H9 (cell line): ENCODE measurements around the gene HOXB8. TPM values are rescaled to one million over a fixed set of nuclear protein-coding genes. Genes with fewer than 3 reads are reported as not detected.

Source experiments
- DNase-seq: peaks from one replicate; pipeline ENCODE4 v3.0.0-alpha.2; 2017
- H2AFZ ChIP-seq: one replicate; pipeline ENCODE4 v1.6.1; 2013; ENCODE audit warnings: mild to moderate bottlenecking, low read length, control low read depth, moderate library complexity
- H2AK5ac ChIP-seq: 2 replicates; pipeline ENCODE4 v1.6.1; 2013; ENCODE audit warnings: low read length, control low read depth, mixed read lengths; ENCODE audit not compliant: insufficient read length
- H2BK120ac ChIP-seq: one replicate; pipeline ENCODE4 v1.6.1; 2013; ENCODE audit warnings: low read depth, mild to moderate bottlenecking, low read length, control low read depth, inconsistent platforms; ENCODE audit not compliant: poor library complexity, severe bottlenecking
- H2BK12ac ChIP-seq: 2 replicates; pipeline ENCODE4 v1.6.1; 2013; ENCODE audit warnings: low read length, control low read depth, mixed read lengths, low read depth; ENCODE audit not compliant: insufficient read length
- H2BK15ac ChIP-seq: 2 replicates; pipeline ENCODE4 v1.6.1; 2013; ENCODE audit warnings: low read depth, low read length, control low read depth
- H2BK20ac ChIP-seq: one replicate; pipeline ENCODE4 v1.6.1; 2013; ENCODE audit warnings: low read depth, mild to moderate bottlenecking, low read length, control low read depth, inconsistent platforms; ENCODE audit not compliant: poor library complexity, severe bottlenecking
- H2BK5ac ChIP-seq: 2 replicates; pipeline ENCODE4 v1.6.1; 2013; ENCODE audit warnings: low read length, control low read depth, mixed read lengths; ENCODE audit not compliant: insufficient read length
- H3K14ac ChIP-seq: 2 replicates; pipeline ENCODE4 v1.6.1; 2013; ENCODE audit warnings: low read length, control low read depth; ENCODE audit not compliant: insufficient read depth
- H3K18ac ChIP-seq: 2 replicates; pipeline ENCODE4 v1.6.1; 2013; ENCODE audit warnings: low read depth, mild to moderate bottlenecking, mixed read lengths, low read length, control low read depth; ENCODE audit not compliant: insufficient read length
- H3K23ac ChIP-seq: 2 replicates; pipeline ENCODE4 v1.6.1; 2013; ENCODE audit warnings: low read length, control low read depth, mixed read lengths, low read depth; ENCODE audit not compliant: insufficient read length
- H3K23me2 ChIP-seq: 2 replicates; pipeline ENCODE4 v1.6.1; 2013; ENCODE audit warnings: low read depth, mild to moderate bottlenecking, mixed read lengths, low read length, control low read depth; ENCODE audit not compliant: insufficient read length, poor library complexity, severe bottlenecking
- H3K27ac ChIP-seq: 2 replicates; pipeline ENCODE4 v1.5.1; 2013; ENCODE audit warnings: low read length, control low read depth, mixed read lengths, low read depth; ENCODE audit not compliant: insufficient read length
- H3K27me3 ChIP-seq: 2 replicates; pipeline ENCODE4 v1.6.1; 2013; ENCODE audit warnings: low read length, control low read depth, inconsistent platforms; ENCODE audit not compliant: insufficient read depth
- H3K4ac ChIP-seq: 2 replicates; pipeline ENCODE4 v1.6.1; 2013; ENCODE audit warnings: low read depth, mild to moderate bottlenecking, control low read depth, inconsistent platforms, low read length, moderate library complexity
- H3K4me1 ChIP-seq: 2 replicates; pipeline ENCODE4 v1.6.1; 2013; ENCODE audit warnings: low read length, control low read depth, inconsistent platforms; ENCODE audit not compliant: insufficient read depth
- H3K4me2 ChIP-seq: 2 replicates; pipeline ENCODE4 v1.6.1; 2013; ENCODE audit warnings: low read length, control low read depth, mixed read lengths; ENCODE audit not compliant: insufficient read length, insufficient read depth
- H3K56ac ChIP-seq: 2 replicates; pipeline ENCODE4 v1.6.1; 2013; ENCODE audit warnings: low read depth, mild to moderate bottlenecking, mixed read lengths, low read length, control low read depth; ENCODE audit not compliant: insufficient read length
- H3K79me1 ChIP-seq: 2 replicates; pipeline ENCODE4 v1.6.1; 2013; ENCODE audit warnings: low read depth, mild to moderate bottlenecking, moderate library complexity, low read length, control low read depth, inconsistent platforms; ENCODE audit not compliant: insufficient read depth, poor library complexity, severe bottlenecking
- H3K79me2 ChIP-seq: 2 replicates; pipeline ENCODE4 v1.6.1; 2013; ENCODE audit warnings: low read length, control low read depth, inconsistent platforms; ENCODE audit not compliant: insufficient read depth
- H3K9ac ChIP-seq: 2 replicates; pipeline ENCODE4 v1.6.1; 2013; ENCODE audit warnings: low read length, control low read depth, mixed read lengths; ENCODE audit not compliant: insufficient read length; ENCODE audit errors: extremely low read depth
- H3K9me3 ChIP-seq: one replicate; pipeline ENCODE4 v1.6.1; 2013; ENCODE audit warnings: low read depth, low read length, inconsistent platforms; ENCODE audit not compliant: control insufficient read depth
- H3T11ph ChIP-seq: one replicate; pipeline ENCODE4 v1.6.1; 2013; ENCODE audit warnings: mild to moderate bottlenecking, low read length, control low read depth, inconsistent platforms
- H4K20me1 ChIP-seq: one replicate; pipeline ENCODE4 v1.6.1; 2013; ENCODE audit not compliant: control insufficient read depth, insufficient read length, insufficient read depth
- H4K5ac ChIP-seq: 2 replicates; pipeline ENCODE4 v1.6.1; 2013; ENCODE audit warnings: low read depth, mild to moderate bottlenecking, mixed read lengths, low read length, control low read depth; ENCODE audit not compliant: insufficient read length
- H4K8ac ChIP-seq: replicated peaks from 2 replicates; pipeline ENCODE4 v1.6.1; 2013; ENCODE audit warnings: low read length, control low read depth, mixed read lengths, low read depth; ENCODE audit not compliant: insufficient read length
- H4K91ac ChIP-seq: 2 replicates; pipeline ENCODE4 v1.6.1; 2013; ENCODE audit warnings: low read depth, mild to moderate bottlenecking, moderate library complexity, mixed read lengths, low read length, control low read depth; ENCODE audit not compliant: insufficient read length
- H3K27ac Mint-ChIP-seq, 3 experiments: 2 replicates in 2 of 3; 3 replicates in 1 of 3; pipeline ENCODE4 v1.8.0; 2020 to 2021; ENCODE audit warnings: mixed read lengths in 3 of 3, mild to moderate bottlenecking in 1 of 3, moderate library complexity in 1 of 3
- H3K27me3 Mint-ChIP-seq: 2 replicates; pipeline ENCODE4 v1.8.0; 2021; ENCODE audit warnings: low read depth, mild to moderate bottlenecking, moderate library complexity, mixed read lengths
- H3K36me3 Mint-ChIP-seq, 3 experiments: 2 replicates in 2 of 3; 3 replicates in 1 of 3; pipeline ENCODE4 v1.8.0; 2020 to 2021; ENCODE audit warnings: low read depth in 3 of 3, mixed read lengths in 3 of 3; ENCODE audit not compliant: insufficient read depth in 1 of 3
- H3K4me1 Mint-ChIP-seq, 2 experiments: 2 replicates each; pipeline ENCODE4 v1.8.0; 2020; ENCODE audit warnings: mixed read lengths in 2 of 2
- H3K4me3 Mint-ChIP-seq, 2 experiments: 2 replicates in 1 of 2; 3 replicates in 1 of 2; pipeline ENCODE4 v1.8.0; 2020 to 2021; ENCODE audit warnings: mild to moderate bottlenecking in 2 of 2, mixed read lengths in 2 of 2, moderate library complexity in 1 of 2
- H3K9me3 Mint-ChIP-seq, 2 experiments: 2 replicates in 1 of 2; 3 replicates in 1 of 2; pipeline ENCODE4 v1.8.0; 2020; ENCODE audit warnings: mild to moderate bottlenecking in 2 of 2, mixed read lengths in 2 of 2, moderate library complexity in 1 of 2
- CTCF ChIP-seq: fragments of 200-600 bp; sonication (generic); conservative IDR thresholded peaks from 3 replicates; pipeline ENCODE4 v1.8.0; 2021; ENCODE audit warnings: antibody characterized with exemption, mild to moderate bottlenecking
- WGBS: extraction: QIAGEN DNeasy Blood & Tissue Kit; methylation state at CpG from one replicate; pipeline ENCODE4 v1.1.7; 2013; ENCODE audit warnings: missing lambda C conversion rate, low lambda C conversion rate, mixed read lengths; ENCODE audit not compliant: insufficient read length; ENCODE audit errors: extremely low coverage; 5-methylcytosine and 5-hydroxymethylcytosine counted together
- total RNA-seq: library from RNA; stranded (reverse); gene quantifications from 2 replicates; pipeline ENCODE4 v1.2.1, GENCODE V29; 2021

HOXB8 gene
- total RNA-seq, 1 experiment from 2014 or later: not detected

- no CpG with 5 or more reads among the region's 11 CpGs for WGBS
- Histone ChIP-seq H4K5ac (no peak overlapping the region), H3K9ac (no peak overlapping the region), H3K4ac (no peak overlapping the region), H2BK120ac (no peak overlapping the region), H3K79me1 (no peaks in the 10 kb centered on the region), H3K14ac (no peak overlapping the region), H4K91ac (no peak overlapping the region), H2BK12ac (no peak overlapping the region), H3K27me3 (peaks cover 97% of the 10 kb centered on the region), H3K23me2 (peaks cover 5% of the 10 kb centered on the region), H2AFZ (no peak overlapping the region), H3K79me2 (no peaks in the 10 kb centered on the region), H3K4me2 (no peak overlapping the region), H3K18ac (no peak overlapping the region), H4K8ac (no peak overlapping the region), H4K20me1 (no peaks in the 10 kb centered on the region), H3K4me1 (no peaks in the 10 kb centered on the region; the same call in 1 of the 2 replicates), H2BK15ac (no peak overlapping the region), H3K56ac (no peak overlapping the region), H3K9me3 (no peaks in the 10 kb centered on the region), H3K23ac (no peak overlapping the region), H2BK5ac (no peak overlapping the region), H2AK5ac (no peak overlapping the region), H2BK20ac (no peak overlapping the region), H3K27ac (no peak overlapping the region), H3T11ph (no peak overlapping the region)
- DNase-seq: no peak
- Mint-ChIP-seq H3K4me1 (peaks cover 7 to 23% of the 10 kb centered on the region in 2 experiments), H3K4me3 (no peak overlapping the region), H3K36me3 (peaks cover 0 to 2% (median 0%) of the 10 kb centered on the region in 3 experiments; a peak in 1 of 7 replicates), H3K9me3 (peaks cover 3 to 14% of the 10 kb centered on the region in 2 experiments; a peak in 3 of 5 replicates), H3K27me3 (peaks cover 100% of the 10 kb centered on the region), H3K27ac (no peak overlapping the region)
- no peak for TF ChIP-seq CTCF
Observed at GRCh38 chr17:48622857-48623256, 7.8 kb upstream of the HOXB8 start.
